MM.1S (cell line): ENCODE results near the gene LYRM4.

Experiments
- CTCF ChIP-seq: fragments of 300-600 bp; sonication (generic); IDR thresholded peaks from 2 replicates; pipeline ENCODE4 v1.5.1; 2016; ENCODE audit warnings: antibody characterized with exemption, low read length, mixed read lengths
- EZH2 ChIP-seq: fragments of 300-600 bp; sonication (generic); optimal IDR thresholded peaks from 2 replicates; pipeline ENCODE3; 2017; ENCODE audit warnings: low read depth, mild to moderate bottlenecking, antibody characterized with exemption, low read length, mixed read lengths

- no peak for TF ChIP-seq EZH2
- TF ChIP-seq CTCF: no peak
Measured at GRCh38 chr6:5122504-5123112, 138.1 kb downstream of the LYRM4 start.
